Measurements from ENCODE around the gene CACNA1G.

DNA sequence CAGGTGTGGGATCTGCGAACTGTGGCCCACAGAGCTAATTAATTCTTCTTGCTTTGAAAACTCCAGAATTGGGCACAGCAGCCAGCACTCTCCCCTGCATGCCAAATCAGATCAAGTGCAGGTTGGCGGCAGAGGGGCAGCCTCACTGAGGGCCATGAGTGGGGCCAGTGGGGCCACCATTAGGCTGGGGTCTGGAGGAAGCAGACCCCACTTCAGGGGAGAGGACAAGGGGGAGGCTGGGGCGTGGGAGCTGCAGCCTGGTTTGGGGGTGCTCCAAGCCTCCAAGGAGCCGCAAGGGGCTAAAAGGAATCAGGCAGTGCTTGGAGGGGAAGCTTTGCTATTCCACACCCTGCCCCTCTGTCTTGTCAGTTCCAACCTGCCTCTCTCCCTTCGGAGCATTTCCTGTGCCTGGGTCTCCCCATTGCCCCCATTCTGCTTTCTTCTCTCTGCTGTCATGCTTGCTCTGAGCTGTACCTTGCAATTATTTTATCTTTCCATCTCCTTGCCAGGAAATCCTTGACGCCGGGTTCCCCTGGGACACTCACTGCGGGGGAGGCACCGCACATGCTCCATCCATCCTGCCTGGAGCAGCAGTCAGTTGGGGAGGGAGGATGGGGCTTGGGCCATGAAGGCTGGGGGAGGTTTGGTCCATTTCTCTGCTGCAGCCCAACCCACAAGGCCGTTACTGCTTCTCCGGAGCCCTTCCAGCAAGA, 70.8 kb downstream of the CACNA1G start:
- TF ChIP-seq, protein P1, sequence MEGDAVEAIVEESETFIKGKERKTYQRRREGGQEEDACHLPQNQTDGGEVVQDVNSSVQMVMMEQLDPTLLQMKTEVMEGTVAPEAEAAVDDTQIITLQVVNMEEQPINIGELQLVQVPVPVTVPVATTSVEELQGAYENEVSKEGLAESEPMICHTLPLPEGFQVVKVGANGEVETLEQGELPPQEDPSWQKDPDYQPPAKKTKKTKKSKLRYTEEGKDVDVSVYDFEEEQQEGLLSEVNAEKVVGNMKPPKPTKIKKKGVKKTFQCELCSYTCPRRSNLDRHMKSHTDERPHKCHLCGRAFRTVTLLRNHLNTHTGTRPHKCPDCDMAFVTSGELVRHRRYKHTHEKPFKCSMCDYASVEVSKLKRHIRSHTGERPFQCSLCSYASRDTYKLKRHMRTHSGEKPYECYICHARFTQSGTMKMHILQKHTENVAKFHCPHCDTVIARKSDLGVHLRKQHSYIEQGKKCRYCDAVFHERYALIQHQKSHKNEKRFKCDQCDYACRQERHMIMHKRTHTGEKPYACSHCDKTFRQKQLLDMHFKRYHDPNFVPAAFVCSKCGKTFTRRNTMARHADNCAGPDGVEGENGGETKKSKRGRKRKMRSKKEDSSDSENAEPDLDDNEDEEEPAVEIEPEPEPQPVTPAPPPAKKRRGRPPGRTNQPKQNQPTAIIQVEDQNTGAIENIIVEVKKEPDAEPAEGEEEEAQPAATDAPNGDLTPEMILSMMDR (IDR thresholded peaks at IDR 0.05): no peak
- no peak for TF ChIP-seq EZH2 (IDR thresholded peaks at IDR 0.05)
- no peak for TF ChIP-seq EZH2phosphoT487 (IDR thresholded peaks at IDR 0.05)
